Osteocyte (in vitro differentiated cells): Measurements from ENCODE around the gene AKAP11. TPM values are rescaled to one million over a fixed set of nuclear protein-coding genes. Genes with fewer than 3 reads are reported as not detected.

ENCODE experiments used
- DNase-seq: peaks from one replicate; pipeline ENCODE4 v3.0.0; 2021; ENCODE audit warnings: mixed read lengths; ENCODE audit not compliant: unreplicated experiment; ENCODE audit errors: extremely low spot score
- H3K27ac Mint-ChIP-seq: one replicate; pipeline ENCODE4 v1.8.0; 2021; ENCODE audit warnings: mild to moderate bottlenecking, mixed read lengths; ENCODE audit not compliant: unreplicated experiment
- H3K27me3 Mint-ChIP-seq: one replicate; pipeline ENCODE4 v1.8.0; 2021; ENCODE audit warnings: mixed read lengths; ENCODE audit not compliant: unreplicated experiment
- H3K36me3 Mint-ChIP-seq: one replicate; pipeline ENCODE4 v1.8.0; 2021; ENCODE audit warnings: mixed read lengths; ENCODE audit not compliant: unreplicated experiment
- H3K4me1 Mint-ChIP-seq: one replicate; pipeline ENCODE4 v1.8.0; 2021; ENCODE audit warnings: mixed read lengths; ENCODE audit not compliant: unreplicated experiment
- H3K4me3 Mint-ChIP-seq: one replicate; pipeline ENCODE4 v1.8.0; 2021; ENCODE audit warnings: mild to moderate bottlenecking, moderate library complexity, mixed read lengths; ENCODE audit not compliant: unreplicated experiment
- H3K9me3 Mint-ChIP-seq: one replicate; pipeline ENCODE4 v1.8.0; 2021; ENCODE audit warnings: mixed read lengths; ENCODE audit not compliant: unreplicated experiment
- total RNA-seq: library from RNA; stranded (reverse); gene quantifications from 2 replicates; pipeline ENCODE4 v1.2.1, GENCODE V29; 2021
- TF ChIP-seq, protein P1 (sequence below): fragments of 200-600 bp; sonication (generic); IDR thresholded peaks from 2 replicates; pipeline ENCODE4 v1.5.0; 2021; ENCODE audit warnings: antibody characterized with exemption, mild to moderate bottlenecking, moderate library complexity

The AKAP11 gene
- total RNA-seq, 1 donor from 2014 or later, result 37.3 TPM

- H3K27me3 Mint-ChIP-seq, result no peaks in the 10 kb centered on the region
- H3K4me3 Mint-ChIP-seq, result no peak overlapping the region
- no peaks in the 10 kb centered on the region for H3K9me3 Mint-ChIP-seq
- H3K4me1 Mint-ChIP-seq, result peaks cover 9% of the 10 kb centered on the region
- H3K36me3 Mint-ChIP-seq, result peaks cover 21% of the 10 kb centered on the region
- no peak for DNase-seq
- TF ChIP-seq, protein P1, sequence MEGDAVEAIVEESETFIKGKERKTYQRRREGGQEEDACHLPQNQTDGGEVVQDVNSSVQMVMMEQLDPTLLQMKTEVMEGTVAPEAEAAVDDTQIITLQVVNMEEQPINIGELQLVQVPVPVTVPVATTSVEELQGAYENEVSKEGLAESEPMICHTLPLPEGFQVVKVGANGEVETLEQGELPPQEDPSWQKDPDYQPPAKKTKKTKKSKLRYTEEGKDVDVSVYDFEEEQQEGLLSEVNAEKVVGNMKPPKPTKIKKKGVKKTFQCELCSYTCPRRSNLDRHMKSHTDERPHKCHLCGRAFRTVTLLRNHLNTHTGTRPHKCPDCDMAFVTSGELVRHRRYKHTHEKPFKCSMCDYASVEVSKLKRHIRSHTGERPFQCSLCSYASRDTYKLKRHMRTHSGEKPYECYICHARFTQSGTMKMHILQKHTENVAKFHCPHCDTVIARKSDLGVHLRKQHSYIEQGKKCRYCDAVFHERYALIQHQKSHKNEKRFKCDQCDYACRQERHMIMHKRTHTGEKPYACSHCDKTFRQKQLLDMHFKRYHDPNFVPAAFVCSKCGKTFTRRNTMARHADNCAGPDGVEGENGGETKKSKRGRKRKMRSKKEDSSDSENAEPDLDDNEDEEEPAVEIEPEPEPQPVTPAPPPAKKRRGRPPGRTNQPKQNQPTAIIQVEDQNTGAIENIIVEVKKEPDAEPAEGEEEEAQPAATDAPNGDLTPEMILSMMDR, result no peak
- H3K27ac Mint-ChIP-seq, result no peak overlapping the region
Observed at GRCh38 chr13:42284068-42284467, 12.1 kb downstream of the AKAP11 start.

DNA sequence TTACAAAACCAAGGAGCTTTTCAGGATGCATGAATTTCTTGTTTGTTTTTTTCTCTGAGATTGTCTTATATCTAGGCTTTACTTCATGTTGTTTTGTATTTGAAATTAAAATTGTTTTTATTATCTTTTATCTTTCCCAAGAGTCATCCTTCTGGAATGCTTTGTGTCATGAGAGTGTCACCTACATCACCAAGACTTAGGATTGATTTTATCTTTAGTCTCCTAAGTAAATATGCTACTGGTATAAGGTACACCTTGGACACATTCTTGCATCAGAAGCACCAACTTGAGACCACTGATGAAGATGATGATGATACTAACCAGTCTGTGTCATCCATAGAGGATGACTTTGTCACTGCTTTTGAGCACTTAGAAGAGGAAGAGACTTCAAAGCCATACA is 26.4 kb downstream of the AKAP11 start:
- H3K4me1 Mint-ChIP-seq, result no peaks in the 10 kb centered on the region
- H3K27ac Mint-ChIP-seq, result no peak overlapping the region
- no peaks in the 10 kb centered on the region for H3K27me3 Mint-ChIP-seq
- TF ChIP-seq, protein P1, result no peak
- H3K4me3 Mint-ChIP-seq, result no peak overlapping the region
- H3K9me3 Mint-ChIP-seq, result peaks cover 9% of the 10 kb centered on the region
- no peak for DNase-seq
- H3K36me3 Mint-ChIP-seq, result peaks cover 62% of the 10 kb centered on the region

GRCh38 chr13:42305503-42305902 is 33.6 kb downstream of the AKAP11 start:
- Mint-ChIP-seq H3K36me3 (peaks cover 71% of the 10 kb centered on the region), H3K4me3 (no peak overlapping the region), H3K9me3 (peaks cover 9% of the 10 kb centered on the region), H3K27me3 (no peaks in the 10 kb centered on the region), H3K4me1 (no peaks in the 10 kb centered on the region), H3K27ac (no peak overlapping the region)
- TF ChIP-seq, protein P1, result no peak
- no peak for DNase-seq

GRCh38 chr13:42307461-42307860 is 35.5 kb downstream of the AKAP11 start:
- peaks cover 59% of the 10 kb centered on the region for H3K36me3 Mint-ChIP-seq
- no peaks in the 10 kb centered on the region for H3K27me3 Mint-ChIP-seq
- no peaks in the 10 kb centered on the region for H3K4me1 Mint-ChIP-seq
- no peak for DNase-seq
- peaks cover 1% of the 10 kb centered on the region for H3K9me3 Mint-ChIP-seq
- no peak overlapping the region for H3K27ac Mint-ChIP-seq
- H3K4me3 Mint-ChIP-seq, result no peak overlapping the region
- TF ChIP-seq, protein P1, result no peak

DNA sequence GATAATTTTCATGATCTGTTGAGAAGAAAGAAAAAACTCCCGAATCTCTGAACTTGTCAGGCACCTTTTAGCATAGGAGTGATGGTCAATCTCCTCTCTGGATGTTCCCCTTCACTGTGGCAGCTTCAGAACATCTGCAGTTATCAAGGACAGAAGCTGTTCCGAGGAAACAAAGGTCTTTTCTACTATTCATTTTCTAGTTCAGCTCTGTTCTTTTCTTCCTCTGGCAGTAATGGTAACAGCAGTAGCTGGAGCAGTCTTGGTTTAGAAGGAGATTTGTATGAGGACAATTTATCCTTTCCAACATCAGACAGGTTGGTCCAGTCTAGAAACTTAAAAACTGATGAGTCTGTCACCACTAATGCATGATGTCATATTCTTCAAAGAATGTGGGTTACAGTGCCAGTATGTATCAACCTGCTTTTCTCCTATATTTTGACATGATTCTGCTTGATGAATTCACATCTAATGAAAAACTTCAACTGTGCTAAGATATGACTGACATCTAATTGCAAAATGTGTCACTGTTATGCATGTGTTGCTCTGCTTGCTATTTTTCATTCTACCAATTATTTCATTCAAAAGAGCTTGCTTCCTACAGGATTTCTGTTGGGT is 41.0 kb downstream of the AKAP11 start:
- H3K4me3 Mint-ChIP-seq, result no peak overlapping the region
- peaks cover 51% of the 10 kb centered on the region for H3K36me3 Mint-ChIP-seq
- no peak overlapping the region for H3K27ac Mint-ChIP-seq
- H3K9me3 Mint-ChIP-seq, result no peaks in the 10 kb centered on the region
- no peak for DNase-seq
- TF ChIP-seq, protein P1, result no peak
- peaks cover under 1% of the 10 kb centered on the region for H3K4me1 Mint-ChIP-seq
- H3K27me3 Mint-ChIP-seq, result no peaks in the 10 kb centered on the region
